Gastrocnemius medialis (tissue), 4 donors: ENCODE results near the gene VTI1B.

Experiments
- POLR2A ChIP-seq, 2 donors: fragments of 450-650 bp; IDR thresholded peaks; one replicate each; pipeline ENCODE4 v1.6.1; 2017; ENCODE audit warnings: antibody characterized with exemption in 2 of 2, mild to moderate bottlenecking in 2 of 2, moderate library complexity in 2 of 2
- TF ChIP-seq, protein P1 (sequence below), 5 experiments: fragments of 450-650 bp in 3 of 5; fragments of 200-600 bp in 2 of 5; sonication (generic) in 2 of 5; IDR thresholded peaks in 4 of 5; conservative IDR thresholded peaks in 1 of 5; 1 replicate in 4 of 5; 2 replicates in 1 of 5; pipeline ENCODE4 v1.5.1; 2016 to 2019; ENCODE audit warnings: antibody characterized with exemption in 5 of 5, mild to moderate bottlenecking in 3 of 5, moderate library complexity in 3 of 5

DNA sequence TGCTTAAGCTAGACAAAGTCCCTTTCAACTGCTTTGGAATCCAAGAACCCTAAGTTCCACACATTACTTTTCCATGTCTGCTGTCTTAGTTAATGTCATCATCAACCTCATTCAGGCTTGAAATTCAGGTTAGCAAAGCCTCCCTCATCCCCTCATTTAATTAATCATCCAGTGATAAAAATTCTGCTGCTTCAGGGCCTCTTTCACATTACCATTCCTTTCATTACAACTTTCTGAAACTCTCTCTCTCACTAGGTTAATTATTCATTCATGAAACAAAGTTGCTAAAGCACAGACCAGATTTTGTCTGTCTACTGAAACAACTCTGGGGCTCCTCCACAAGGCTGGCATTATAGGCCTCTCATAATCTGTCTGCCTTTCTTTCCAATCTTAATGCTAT, 9.4 kb upstream of the VTI1B start:
- TF ChIP-seq, protein P1, sequence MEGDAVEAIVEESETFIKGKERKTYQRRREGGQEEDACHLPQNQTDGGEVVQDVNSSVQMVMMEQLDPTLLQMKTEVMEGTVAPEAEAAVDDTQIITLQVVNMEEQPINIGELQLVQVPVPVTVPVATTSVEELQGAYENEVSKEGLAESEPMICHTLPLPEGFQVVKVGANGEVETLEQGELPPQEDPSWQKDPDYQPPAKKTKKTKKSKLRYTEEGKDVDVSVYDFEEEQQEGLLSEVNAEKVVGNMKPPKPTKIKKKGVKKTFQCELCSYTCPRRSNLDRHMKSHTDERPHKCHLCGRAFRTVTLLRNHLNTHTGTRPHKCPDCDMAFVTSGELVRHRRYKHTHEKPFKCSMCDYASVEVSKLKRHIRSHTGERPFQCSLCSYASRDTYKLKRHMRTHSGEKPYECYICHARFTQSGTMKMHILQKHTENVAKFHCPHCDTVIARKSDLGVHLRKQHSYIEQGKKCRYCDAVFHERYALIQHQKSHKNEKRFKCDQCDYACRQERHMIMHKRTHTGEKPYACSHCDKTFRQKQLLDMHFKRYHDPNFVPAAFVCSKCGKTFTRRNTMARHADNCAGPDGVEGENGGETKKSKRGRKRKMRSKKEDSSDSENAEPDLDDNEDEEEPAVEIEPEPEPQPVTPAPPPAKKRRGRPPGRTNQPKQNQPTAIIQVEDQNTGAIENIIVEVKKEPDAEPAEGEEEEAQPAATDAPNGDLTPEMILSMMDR (IDR thresholded peaks at IDR 0.05 in 4 of 5, conservative IDR thresholded peaks at IDR 0.05 in 1 of 5): no peak
- TF ChIP-seq POLR2A (IDR thresholded peaks at IDR 0.05): no peak
